ENCODE measurements around the gene KBTBD2.
"Not testable (repeated sequence)": the region's sequence is repeated elsewhere in the genome, so short reads cannot be mapped to it uniquely, and the experiment has no call there.

KBTBD2 gene

GRCh38 chr7:32891043-32891799, at the start of gene KBTBD2:
KBTBD2 (minus strand) TSS chr7:32891760; CDS start chr7:32879604, 12,156 bp downstream.
- DNase-seq (ENCODE audit: low read depth in 2 of 2, low spot score in 1 of 2), result peak; percentile 57 to 65

DNA sequence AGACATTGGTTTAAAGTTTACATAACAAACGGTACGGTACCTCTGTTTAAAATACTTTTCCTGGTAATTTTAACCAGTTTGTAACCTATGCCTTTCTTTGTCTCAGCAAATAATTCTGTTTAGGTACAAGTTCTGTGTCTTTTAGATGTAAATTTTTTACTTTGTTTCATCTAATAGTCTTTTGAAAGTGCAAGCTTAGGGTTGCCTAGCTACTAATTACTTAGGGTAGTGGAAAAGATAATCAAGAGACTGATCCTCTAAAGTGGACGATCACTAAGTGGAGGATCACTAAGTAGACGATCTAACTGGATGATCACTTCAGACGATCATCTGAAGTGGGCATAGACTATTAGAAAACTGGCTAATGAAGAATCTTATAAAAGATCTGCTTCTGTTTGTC, 49.6 kb upstream of the KBTBD2 start:
- DNase-seq (ENCODE audit: low read depth in 2 of 2, low spot score in 1 of 2), result no peak

DNA sequence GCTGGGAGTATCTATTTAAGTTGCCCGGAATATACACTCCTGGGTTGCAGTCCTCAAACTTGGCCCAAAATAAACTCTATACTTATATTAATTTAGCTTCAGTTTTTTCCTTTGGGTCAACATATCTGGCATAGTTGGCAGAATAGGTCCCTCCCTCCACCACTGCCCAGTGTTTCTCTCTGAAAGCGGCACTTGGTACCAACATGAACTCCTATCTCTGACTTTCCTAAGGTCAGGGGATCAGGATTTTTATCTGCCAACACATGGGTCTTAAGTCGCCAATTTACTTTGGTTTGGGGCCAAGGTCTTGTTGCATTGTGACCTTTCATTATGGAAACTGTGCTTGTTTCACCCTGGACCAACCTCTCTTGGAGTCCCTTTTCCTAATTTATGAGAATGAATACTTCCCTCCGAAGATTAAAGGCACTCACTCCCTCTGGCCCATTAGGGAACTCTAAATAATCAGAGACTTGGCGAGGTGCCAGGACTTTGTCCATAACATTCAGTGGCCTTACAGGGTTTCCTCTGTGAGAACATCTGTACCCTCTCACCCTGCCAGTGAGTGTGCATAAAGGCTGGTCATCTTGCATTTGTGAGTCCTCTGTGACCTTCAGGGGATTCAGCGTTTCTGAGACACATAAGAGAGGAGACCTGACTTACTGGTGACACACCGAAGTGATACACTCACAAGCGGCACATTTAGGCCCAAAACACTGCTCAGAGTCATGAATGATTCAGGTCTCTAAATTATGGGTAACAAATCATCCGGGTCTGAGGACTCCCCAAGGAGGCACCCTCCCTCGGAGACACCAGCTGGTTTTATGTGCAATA, 46.0 kb upstream of the KBTBD2 start:
- no peak for DNase-seq (ENCODE audit: low read depth in 2 of 2, low spot score in 1 of 2)

DNA sequence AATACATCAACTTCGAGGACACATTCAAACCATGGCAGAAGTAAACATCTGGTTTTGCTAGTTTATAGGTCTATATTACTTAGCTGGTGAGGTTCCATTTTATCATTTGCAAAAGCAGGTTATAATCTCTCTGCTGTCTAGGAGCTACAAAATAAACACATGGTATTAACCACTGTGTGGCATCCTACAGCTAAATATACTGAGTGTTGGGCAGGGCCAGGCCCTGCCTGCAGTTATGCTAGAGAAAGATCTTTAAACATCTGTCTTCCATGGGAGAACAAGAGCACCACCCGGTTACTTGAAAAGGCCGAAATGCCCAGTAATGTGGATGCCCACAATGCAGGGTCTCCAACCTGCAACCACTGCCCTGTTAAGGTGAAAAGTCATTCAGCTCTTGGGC, 45.1 kb upstream of the KBTBD2 start:
- no peak for DNase-seq (ENCODE audit: low read depth in 2 of 2, low spot score in 1 of 2)

GRCh38 chr7:32935558-32935957, 44.0 kb upstream of the KBTBD2 start:
- DNase-seq (ENCODE audit: low read depth in 2 of 2, low spot score in 1 of 2), result no peak

DNA sequence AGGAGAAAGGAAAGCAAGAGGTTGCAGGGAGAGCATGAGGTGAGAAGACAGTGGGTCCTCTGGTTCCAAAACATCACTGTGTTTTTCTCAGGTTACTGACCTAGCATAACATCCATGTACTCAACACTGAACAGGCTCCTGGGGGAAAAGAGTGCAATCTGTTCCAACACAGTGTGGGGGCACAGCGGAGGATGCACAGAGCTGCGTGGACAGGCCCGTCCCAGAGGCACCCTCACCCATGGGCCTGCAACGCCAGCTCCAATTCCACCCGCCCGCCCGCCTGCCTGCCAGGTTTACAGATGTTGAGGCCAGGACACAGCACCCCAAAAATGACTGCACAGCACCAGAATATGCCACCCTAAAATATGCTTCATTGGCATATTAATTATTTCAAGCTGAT, 38.8 kb upstream of the KBTBD2 start:
- DNase-seq (ENCODE audit: low read depth in 2 of 2, low spot score in 1 of 2), result no peak

DNA sequence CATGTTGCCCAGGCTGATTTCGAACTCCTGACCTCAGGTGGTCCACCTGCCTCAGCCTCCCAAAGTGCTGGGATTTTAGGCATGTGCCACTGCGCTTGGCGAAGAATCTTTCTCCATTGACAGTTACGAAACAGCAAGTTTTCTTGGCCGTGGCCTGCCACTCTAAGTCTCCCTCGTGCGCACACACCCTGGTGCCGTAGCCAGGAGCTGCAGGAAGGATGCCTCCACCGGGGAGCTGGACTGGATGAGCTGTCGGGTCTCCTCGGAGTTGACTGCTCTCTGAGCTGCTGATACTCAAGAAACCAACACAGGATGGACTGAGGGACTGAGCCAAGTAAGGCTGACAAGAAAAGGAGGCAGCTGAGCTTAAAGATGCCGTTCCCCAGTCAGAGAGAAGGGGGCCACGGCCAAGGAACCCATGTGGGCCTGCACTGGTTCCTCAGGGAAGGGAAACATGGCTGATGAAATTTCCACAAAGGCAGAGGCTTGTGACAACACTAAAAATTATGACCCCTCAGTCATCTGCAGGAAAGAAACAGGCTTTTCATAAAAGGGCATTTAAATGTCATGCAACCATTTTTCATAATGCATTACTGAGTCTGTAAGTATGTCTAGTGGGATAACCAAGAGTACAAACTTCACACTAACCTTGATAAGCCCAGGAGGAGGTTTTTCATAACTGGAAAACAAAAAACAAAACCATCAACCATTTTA, 38.0 kb upstream of the KBTBD2 start:
- DNase-seq (ENCODE audit: low read depth in 2 of 2, low spot score in 1 of 2), result no peak

DNA sequence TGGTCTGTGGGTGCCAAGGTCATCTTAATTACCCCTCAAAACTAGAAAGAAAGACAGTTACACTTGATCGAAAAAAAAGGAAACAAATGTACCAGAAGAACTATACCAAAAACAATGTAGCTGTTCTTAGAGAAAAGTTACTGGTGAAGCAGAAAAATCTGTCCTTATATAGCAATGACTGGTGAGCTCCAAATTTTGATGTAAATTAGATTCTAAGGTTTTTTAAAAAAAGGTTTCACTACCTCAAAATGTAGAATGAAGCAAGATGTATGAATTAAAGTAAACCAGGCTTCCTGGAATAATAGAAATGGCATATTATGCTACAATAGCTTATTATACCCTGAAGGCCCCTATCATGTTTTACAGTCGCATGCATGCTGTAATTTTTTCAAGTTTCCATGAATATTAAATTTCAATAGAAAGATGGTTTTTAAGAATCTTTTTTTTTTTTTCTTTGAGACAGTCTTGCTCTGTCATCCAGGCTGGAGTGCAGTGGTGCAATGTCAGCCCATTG, 37.3 kb upstream of the KBTBD2 start:
- no peak for DNase-seq (ENCODE audit: low read depth in 2 of 2, low spot score in 1 of 2)

- DNase-seq (ENCODE audit: low read depth in 2 of 2, low spot score in 1 of 2), result no peak
Measured at GRCh38 chr7:32921896-32922295, 30.3 kb upstream of the KBTBD2 start.

DNA sequence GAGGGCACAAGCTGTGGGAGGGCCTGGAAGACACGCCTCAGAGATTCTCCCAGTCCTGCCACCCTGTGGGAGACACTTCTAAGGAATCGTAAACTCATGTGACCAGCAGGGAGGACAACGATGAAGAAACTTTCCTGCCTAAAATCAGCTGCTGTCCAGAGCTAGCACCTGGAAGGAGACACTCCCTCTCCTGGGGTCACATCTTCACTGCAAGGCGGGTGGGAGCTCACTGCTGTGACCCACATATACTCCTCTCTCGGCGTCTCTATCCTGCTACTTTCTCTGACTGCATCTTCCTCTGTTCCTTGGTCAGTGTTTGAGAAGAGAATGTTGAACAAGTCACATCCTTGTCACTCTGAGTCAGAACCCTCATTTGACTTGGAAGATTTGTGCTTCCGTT, 25.4 kb upstream of the KBTBD2 start:
- not testable (repeated sequence) for DNase-seq (ENCODE audit: low read depth in 2 of 2, low spot score in 1 of 2)

GRCh38 chr7:32916006-32916405, 24.4 kb upstream of the KBTBD2 start:
- no peak for DNase-seq (ENCODE audit: low read depth in 2 of 2, low spot score in 1 of 2)

DNA sequence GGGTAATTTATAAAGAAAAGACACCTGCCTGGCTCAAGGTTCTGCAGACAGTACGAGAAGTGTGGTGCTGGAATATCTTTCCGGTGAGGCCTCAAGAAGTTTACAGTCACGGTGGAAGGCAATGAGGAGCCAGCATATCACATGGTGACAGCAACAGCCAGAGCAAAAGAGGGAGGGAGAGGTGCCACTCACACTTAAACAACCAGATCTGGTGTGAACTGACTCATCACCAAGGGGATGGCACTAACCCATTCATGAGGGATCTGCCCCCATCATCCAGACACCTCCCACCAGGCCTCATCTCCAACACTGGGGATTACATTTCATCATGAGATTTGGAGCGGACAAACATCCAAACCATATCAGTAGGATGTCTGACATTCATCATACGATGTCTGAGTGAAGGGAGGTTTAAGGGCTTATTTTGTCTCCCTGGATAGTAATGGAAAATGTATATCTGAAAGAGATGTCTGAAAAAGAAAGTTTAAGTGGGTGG, 23.5 kb upstream of the KBTBD2 start:
- no peak for DNase-seq (ENCODE audit: low read depth in 2 of 2, low spot score in 1 of 2)

GRCh38 chr7:32914184-32914583, 22.6 kb upstream of the KBTBD2 start:
- DNase-seq (ENCODE audit: low read depth in 2 of 2, low spot score in 1 of 2), result no peak

DNA sequence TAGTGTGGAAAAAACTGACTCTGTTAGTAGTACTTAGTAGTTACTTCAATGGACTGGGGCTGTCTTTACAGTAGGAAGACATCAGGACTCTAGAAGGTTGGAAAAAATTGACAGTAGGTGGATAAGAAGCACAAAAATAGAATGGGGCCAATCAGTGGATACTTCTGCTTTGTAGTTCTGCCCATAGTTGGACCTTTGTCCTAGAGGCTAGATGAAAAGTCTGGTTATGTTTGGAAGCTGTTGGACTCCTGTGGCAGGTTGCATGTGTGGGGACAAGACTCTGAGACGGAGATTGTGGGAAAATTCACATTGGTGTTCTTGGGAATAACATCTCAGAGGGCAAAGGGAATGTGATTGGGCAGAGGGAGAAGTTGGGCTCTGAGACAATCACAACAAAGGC, 18.6 kb upstream of the KBTBD2 start:
- no peak for DNase-seq (ENCODE audit: low read depth in 2 of 2, low spot score in 1 of 2)

DNA sequence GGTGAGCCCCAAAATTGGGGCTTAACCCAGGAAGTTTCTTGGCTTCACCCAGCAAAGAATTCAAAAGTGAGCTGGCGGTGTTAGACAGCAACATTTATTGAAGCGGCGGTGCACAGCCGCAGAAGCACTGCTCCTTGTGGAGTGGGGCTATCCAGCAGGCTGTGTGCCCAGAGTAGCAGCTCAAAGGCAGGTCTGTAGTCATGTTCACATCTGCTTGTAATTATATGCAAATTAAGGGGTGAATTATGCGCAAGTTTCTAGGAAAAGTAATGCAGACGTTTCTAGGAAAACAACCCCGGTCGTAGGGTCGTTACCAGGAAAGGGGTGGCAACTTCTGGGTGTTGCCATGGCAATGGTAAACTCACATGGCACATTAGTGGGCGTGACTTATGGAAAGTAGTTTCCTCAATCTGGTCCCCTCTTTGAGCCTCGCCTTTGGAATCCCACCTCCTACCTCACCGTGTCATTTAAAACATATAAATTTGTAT, 13.7 kb upstream of the KBTBD2 start:
- DNase-seq (ENCODE audit: low read depth in 2 of 2, low spot score in 1 of 2), result peak in 1 of 2 donors; percentile 39

GRCh38 chr7:32901629-32902028, 10.1 kb upstream of the KBTBD2 start:
- DNase-seq (ENCODE audit: low read depth in 2 of 2, low spot score in 1 of 2), result no peak

GRCh38 chr7:32900433-32900995, 9.0 kb upstream of the KBTBD2 start:
- DNase-seq (ENCODE audit: low read depth in 2 of 2, low spot score in 1 of 2), result no peak

- DNase-seq (ENCODE audit: low read depth in 2 of 2, low spot score in 1 of 2), result not testable (repeated sequence)
Measured at GRCh38 chr7:32897376-32897775, 5.8 kb upstream of the KBTBD2 start.

DNA sequence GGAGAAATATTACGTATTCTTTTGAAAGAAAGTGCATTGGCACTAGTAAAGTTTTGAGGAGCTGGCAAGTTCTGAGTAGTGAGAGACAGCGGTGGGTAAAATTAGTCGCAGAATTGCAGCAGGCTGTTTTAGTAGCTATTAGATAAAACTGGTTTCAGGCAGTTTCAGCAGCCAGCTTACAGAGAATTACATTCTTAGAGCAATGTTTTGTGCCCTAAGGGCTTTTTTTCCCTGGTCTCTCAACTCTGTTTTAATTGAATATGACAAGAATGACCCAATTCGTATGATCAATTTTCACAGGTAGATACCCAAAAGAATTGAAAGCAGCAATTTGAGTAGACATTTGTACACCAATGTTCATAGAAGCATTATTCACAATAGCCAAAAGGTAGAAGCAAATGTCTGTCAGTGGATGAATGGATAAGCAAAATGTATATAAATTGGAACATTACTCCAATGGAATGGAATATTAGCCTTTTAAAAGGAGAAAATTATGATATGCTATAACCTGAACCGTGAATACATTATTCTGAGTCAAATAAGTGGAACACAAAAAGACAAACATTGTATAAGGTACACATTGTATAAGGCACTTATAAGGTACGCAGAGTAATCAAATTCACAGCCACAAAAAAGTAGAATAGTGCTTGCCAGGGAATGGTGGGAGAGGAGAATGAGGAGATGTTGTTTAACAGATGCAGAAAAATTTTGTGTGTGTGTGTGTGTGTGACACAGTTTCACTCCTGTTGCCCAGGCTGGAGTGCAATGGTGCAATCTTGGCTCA, 5.2 kb upstream of the KBTBD2 start:
- DNase-seq (ENCODE audit: low read depth in 2 of 2, low spot score in 1 of 2), result no peak

GRCh38 chr7:32894171-32894570, 2.6 kb upstream of the KBTBD2 start:
- DNase-seq (ENCODE audit: low read depth in 2 of 2, low spot score in 1 of 2), result no peak

Measured in stimulated activated CD8-positive, alpha-beta memory T cell treated with anti-CD3 and anti-CD28 coated beads, Interleukin-4, amount 100 ng/mL, for 1 hour (primary cell).